Type B pancreatic cell (in vitro differentiated cells): ENCODE data around the gene PTPN13. TPM values are rescaled to one million over a fixed set of nuclear protein-coding genes. Genes with fewer than 3 reads are reported as not detected.

ENCODE experiments used
- DNase-seq: peaks from one replicate; pipeline ENCODE4 v3.0.0; 2021; ENCODE audit warnings: mixed read lengths; ENCODE audit not compliant: unreplicated experiment; ENCODE audit errors: extremely low spot score
- H3K27ac Mint-ChIP-seq: 2 replicates; pipeline ENCODE4 v1.8.0; 2021; ENCODE audit warnings: mild to moderate bottlenecking, mixed read lengths
- H3K27me3 Mint-ChIP-seq: 2 replicates; pipeline ENCODE4 v1.8.0; 2021; ENCODE audit warnings: mixed read lengths
- H3K36me3 Mint-ChIP-seq: 2 replicates; pipeline ENCODE4 v1.8.0; 2021; ENCODE audit warnings: mixed read lengths
- H3K4me1 Mint-ChIP-seq: one replicate; pipeline ENCODE4 v1.8.0; 2021; ENCODE audit warnings: mixed read lengths; ENCODE audit not compliant: unreplicated experiment
- H3K4me3 Mint-ChIP-seq: 2 replicates; pipeline ENCODE4 v1.8.0; 2021; ENCODE audit warnings: mild to moderate bottlenecking, mixed read lengths
- H3K9me3 Mint-ChIP-seq: 2 replicates; pipeline ENCODE4 v1.8.0; 2021; ENCODE audit warnings: mixed read lengths
- CTCF ChIP-seq: fragments of 200-600 bp; sonication (generic); conservative IDR thresholded peaks from 2 replicates; pipeline ENCODE4 v1.5.0; 2021; ENCODE audit warnings: antibody characterized with exemption, mild to moderate bottlenecking
- total RNA-seq: library from RNA; stranded (reverse); gene quantifications from 2 replicates; pipeline ENCODE4 v1.2.1, GENCODE V29; 2021; ENCODE audit warnings: low replicate concordance

Gene PTPN13
- total RNA-seq, 1 donor from 2014 or later: 69.0 TPM

- TF ChIP-seq CTCF: no peak
- Mint-ChIP-seq H3K27ac (peak overlapping the region; percentile 88), H3K27me3 (no peaks in the 10 kb centered on the region), H3K4me3 (no peak overlapping the region), H3K4me1 (peaks cover 6% of the 10 kb centered on the region), H3K36me3 (peaks cover 5% of the 10 kb centered on the region), H3K9me3 (no peaks in the 10 kb centered on the region)
- no peak for DNase-seq
These were observed 228.0 kb downstream of the PTPN13 start for GRCh38 chr4:86822136-86822535.

- no peak for DNase-seq
- TF ChIP-seq CTCF: no peak
- Mint-ChIP-seq H3K4me3 (no peak overlapping the region), H3K27ac (peak overlapping the region; percentile 52), H3K9me3 (peaks cover 5% of the 10 kb centered on the region), H3K4me1 (no peaks in the 10 kb centered on the region), H3K36me3 (no peaks in the 10 kb centered on the region), H3K27me3 (no peaks in the 10 kb centered on the region)
These were observed 231.4 kb downstream of the PTPN13 start for GRCh38 chr4:86825511-86825910.

- DNase-seq: no peak
- Mint-ChIP-seq H3K9me3 (peaks cover 18% of the 10 kb centered on the region), H3K36me3 (no peaks in the 10 kb centered on the region), H3K4me3 (peak overlapping the region; percentile 46), H3K27ac (peak overlapping the region; percentile 83), H3K4me1 (peaks cover 10% of the 10 kb centered on the region), H3K27me3 (no peaks in the 10 kb centered on the region)
- no peak for TF ChIP-seq CTCF
These were observed 237.4 kb downstream of the PTPN13 start for GRCh38 chr4:86831262-86832130.

GRCh38 chr4:86833615-86834014 is 239.5 kb downstream of the PTPN13 start:
- no peak overlapping the region for H3K4me3 Mint-ChIP-seq
- no peak for DNase-seq
- H3K36me3 Mint-ChIP-seq: no peaks in the 10 kb centered on the region
- no peaks in the 10 kb centered on the region for H3K27me3 Mint-ChIP-seq
- no peak overlapping the region for H3K27ac Mint-ChIP-seq
- peaks cover 10% of the 10 kb centered on the region for H3K4me1 Mint-ChIP-seq
- no peak for TF ChIP-seq CTCF
- H3K9me3 Mint-ChIP-seq: peaks cover 16% of the 10 kb centered on the region

GRCh38 chr4:86834901-86835300 is 240.8 kb downstream of the PTPN13 start:
- Mint-ChIP-seq H3K4me3 (no peak overlapping the region), H3K4me1 (peaks cover 10% of the 10 kb centered on the region), H3K36me3 (no peaks in the 10 kb centered on the region), H3K27me3 (no peaks in the 10 kb centered on the region), H3K9me3 (peaks cover 13% of the 10 kb centered on the region), H3K27ac (no peak overlapping the region)
- TF ChIP-seq CTCF: no peak
- no peak for DNase-seq
